Thoracic aorta (tissue), 2 donors: ENCODE measurements around the gene KRTAP10-8. TPM values are rescaled to one million over a fixed set of nuclear protein-coding genes. Genes with fewer than 3 reads are reported as not detected.
"Not testable (repeated sequence)": the region's sequence is repeated elsewhere in the genome, so short reads cannot be mapped to it uniquely, and the experiment has no call there.

ENCODE experiments used
- ATAC-seq: fragments of 150-250 bp; one replicate; pipeline ENCODE4 v1.8.0; 2017; ENCODE audit warnings: low read depth; ENCODE audit not compliant: insufficient number of reproducible peaks, low FRiP score
- DNase-seq: peaks from one replicate; pipeline ENCODE4 v3.0.0-alpha.2; 2020; ENCODE audit warnings: low spot score
- H3K27ac ChIP-seq, 2 donors: fragments of 200-600 bp; sonication (generic); 1 replicate in 1 of 2; 2 replicates in 1 of 2; pipeline ENCODE4 v1.5.1; 2016; ENCODE audit warnings: mild to moderate bottlenecking in 2 of 2, moderate library complexity in 2 of 2
- H3K27me3 ChIP-seq: fragments of 200-600 bp; sonication (generic); replicated peaks from 2 replicates; pipeline ENCODE4 v1.6.0; 2016; ENCODE audit warnings: mild to moderate bottlenecking; ENCODE audit not compliant: insufficient read depth
- H3K36me3 ChIP-seq: fragments of 200-600 bp; sonication (generic); one replicate; pipeline ENCODE4 v1.5.1; 2016
- H3K4me1 ChIP-seq, 2 donors: fragments of 200-600 bp; sonication (generic); 1 replicate in 1 of 2; 2 replicates in 1 of 2; pipeline versions ENCODE4 v1.5.1 to v1.6.0; 2016; ENCODE audit warnings: low read depth in 2 of 2, mild to moderate bottlenecking in 1 of 2; ENCODE audit not compliant: control insufficient read depth in 1 of 2
- H3K4me3 ChIP-seq: fragments of 200-600 bp; sonication (generic); 2 replicates; pipeline ENCODE4 v1.5.1; 2016; ENCODE audit warnings: mild to moderate bottlenecking
- H3K9me3 ChIP-seq: fragments of 200-600 bp; sonication (generic); 2 replicates; pipeline ENCODE4 v1.5.1; 2016
- total RNA-seq, 2 donors: library from RNA; depleted of rRNA; stranded (reverse); fragments of >200 nt; gene quantifications; one replicate each; pipeline versions ENCODE4 v1.1.0 to v1.2.3, GENCODE V29; 2016
- TF ChIP-seq, protein P1 (sequence below): fragments of 200-600 bp; sonication (generic); IDR thresholded peaks from one replicate; pipeline ENCODE4 v1.5.1; 2019; ENCODE audit warnings: antibody characterized with exemption

Gene KRTAP10-8
- total RNA-seq, 2 donors from 2014 or later: not detected

DNA sequence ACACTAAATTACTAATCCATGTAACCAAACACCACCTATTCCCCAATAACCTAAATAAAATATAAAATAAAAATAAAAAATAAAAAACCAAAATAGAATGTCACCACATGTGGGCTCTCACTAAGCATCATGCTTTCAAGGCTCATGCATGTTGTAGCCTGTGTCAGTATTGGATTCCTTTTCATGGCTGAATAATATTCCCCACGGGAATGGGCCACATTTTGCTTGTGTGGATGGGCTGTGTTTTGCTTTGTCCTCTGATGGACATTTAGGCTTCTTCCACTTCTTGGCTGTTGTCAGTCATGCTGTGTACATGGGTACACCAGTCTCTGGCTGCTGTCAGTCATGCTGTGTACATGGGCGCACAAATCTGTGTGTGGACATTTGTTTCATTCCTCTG lies 22.8 kb upstream of the KRTAP10-8 start:
- Histone ChIP-seq H3K27me3 (no peaks in the 10 kb centered on the region), H3K4me1 (no peaks in the 10 kb centered on the region), H3K36me3 (no peaks in the 10 kb centered on the region), H3K27ac (no peak overlapping the region), H3K9me3 (no peaks in the 10 kb centered on the region), H3K4me3 (no peak overlapping the region)
- no peak for ATAC-seq
- TF ChIP-seq, protein P1, sequence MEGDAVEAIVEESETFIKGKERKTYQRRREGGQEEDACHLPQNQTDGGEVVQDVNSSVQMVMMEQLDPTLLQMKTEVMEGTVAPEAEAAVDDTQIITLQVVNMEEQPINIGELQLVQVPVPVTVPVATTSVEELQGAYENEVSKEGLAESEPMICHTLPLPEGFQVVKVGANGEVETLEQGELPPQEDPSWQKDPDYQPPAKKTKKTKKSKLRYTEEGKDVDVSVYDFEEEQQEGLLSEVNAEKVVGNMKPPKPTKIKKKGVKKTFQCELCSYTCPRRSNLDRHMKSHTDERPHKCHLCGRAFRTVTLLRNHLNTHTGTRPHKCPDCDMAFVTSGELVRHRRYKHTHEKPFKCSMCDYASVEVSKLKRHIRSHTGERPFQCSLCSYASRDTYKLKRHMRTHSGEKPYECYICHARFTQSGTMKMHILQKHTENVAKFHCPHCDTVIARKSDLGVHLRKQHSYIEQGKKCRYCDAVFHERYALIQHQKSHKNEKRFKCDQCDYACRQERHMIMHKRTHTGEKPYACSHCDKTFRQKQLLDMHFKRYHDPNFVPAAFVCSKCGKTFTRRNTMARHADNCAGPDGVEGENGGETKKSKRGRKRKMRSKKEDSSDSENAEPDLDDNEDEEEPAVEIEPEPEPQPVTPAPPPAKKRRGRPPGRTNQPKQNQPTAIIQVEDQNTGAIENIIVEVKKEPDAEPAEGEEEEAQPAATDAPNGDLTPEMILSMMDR: no peak
- DNase-seq: no peak

DNA sequence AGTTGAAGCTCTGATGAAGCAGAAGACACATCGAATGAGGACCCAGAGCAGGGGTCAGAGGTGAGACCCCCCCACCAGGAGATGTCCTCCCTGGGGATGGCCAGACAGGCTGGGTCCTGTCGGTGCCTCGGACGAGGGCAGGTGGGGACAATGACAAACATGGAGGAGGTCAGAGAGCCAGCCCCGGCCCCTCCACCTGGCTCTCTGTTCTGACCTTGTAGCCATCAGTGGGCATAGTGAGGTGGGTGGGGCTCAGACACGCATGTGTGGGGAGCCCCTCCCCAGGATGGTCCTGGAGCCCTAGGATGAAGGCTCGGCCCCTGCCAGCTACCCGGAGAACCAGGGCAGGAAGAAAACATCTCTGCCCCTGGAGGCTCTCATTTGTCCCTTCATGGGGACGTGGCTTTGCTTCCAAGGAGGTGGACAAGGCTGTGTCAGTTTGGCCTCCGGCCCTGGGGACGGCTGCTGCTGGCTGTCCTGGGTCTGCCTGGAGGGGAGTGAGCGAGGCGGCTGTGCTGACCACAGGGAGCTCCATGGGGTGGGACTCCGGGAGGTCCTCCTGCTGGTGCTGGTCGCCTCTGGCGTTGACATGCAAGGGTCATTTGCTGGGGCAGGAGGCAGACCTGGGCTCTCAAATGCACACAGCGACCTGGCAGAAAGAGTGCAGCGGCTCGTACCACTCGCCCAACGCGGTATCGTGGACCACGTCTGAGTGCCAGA lies 22.1 kb upstream of the KRTAP10-8 start:
- H3K27ac ChIP-seq: no peak overlapping the region
- no peaks in the 10 kb centered on the region for H3K36me3 ChIP-seq
- H3K4me3 ChIP-seq: no peak overlapping the region
- DNase-seq: no peak
- H3K4me1 ChIP-seq: no peaks in the 10 kb centered on the region
- no peak for ATAC-seq
- no peaks in the 10 kb centered on the region for H3K9me3 ChIP-seq
- TF ChIP-seq, protein P1: no peak
- no peaks in the 10 kb centered on the region for H3K27me3 ChIP-seq

DNA sequence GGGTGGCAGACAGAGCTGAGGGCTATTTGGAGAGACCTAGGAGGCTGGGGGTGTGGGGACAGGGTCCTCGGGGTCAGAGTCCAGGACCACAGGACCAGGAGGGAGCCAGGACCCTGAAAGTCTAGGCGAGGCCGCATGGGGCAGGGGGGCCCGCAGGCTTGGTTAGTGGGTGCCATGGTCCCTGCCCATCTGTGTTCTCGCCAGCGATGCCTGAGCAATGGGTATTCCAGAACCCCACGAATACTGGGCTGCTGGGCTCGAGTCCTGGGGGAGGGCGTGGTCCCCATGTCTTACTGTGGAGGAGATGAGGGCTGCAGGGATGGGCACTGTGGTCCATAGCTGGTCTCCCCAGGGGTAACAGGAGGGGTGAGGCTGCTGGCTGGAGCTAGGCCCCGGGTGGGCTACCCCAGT lies 21.6 kb upstream of the KRTAP10-8 start:
- H3K36me3 ChIP-seq: no peaks in the 10 kb centered on the region
- DNase-seq: no peak
- TF ChIP-seq, protein P1: no peak
- no peak for ATAC-seq
- H3K9me3 ChIP-seq: no peaks in the 10 kb centered on the region
- H3K4me3 ChIP-seq: no peak overlapping the region
- H3K27ac ChIP-seq: no peak overlapping the region
- H3K27me3 ChIP-seq: no peaks in the 10 kb centered on the region
- no peaks in the 10 kb centered on the region for H3K4me1 ChIP-seq

GRCh38 chr21:44590897-44591800 lies 20.7 kb upstream of the KRTAP10-8 start:
- not testable (repeated sequence) for H3K4me3 ChIP-seq, DNase-seq, H3K9me3 ChIP-seq, H3K27ac ChIP-seq, H3K36me3 ChIP-seq, H3K27me3 ChIP-seq, ATAC-seq, H3K4me1 ChIP-seq

DNA sequence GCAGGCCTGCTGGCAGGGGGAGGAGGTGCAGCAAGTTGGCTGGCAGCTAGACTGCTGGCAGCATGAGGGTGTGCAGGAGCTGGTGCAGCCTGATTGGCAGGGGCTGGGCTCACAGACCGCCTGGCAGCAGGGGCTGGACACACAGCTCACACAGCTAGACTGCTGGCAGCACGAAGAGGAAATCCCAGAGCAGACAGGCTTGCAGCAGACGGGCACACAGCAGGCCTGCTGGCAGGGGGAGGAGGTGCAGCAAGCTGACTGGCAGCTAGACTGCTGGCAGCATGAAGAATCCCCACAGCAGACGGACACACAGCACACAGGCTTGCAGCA lies 20.1 kb upstream of the KRTAP10-8 start:
- ATAC-seq, H3K9me3 ChIP-seq, H3K36me3 ChIP-seq, H3K4me1 ChIP-seq, H3K4me3 ChIP-seq, DNase-seq, H3K27me3 ChIP-seq, H3K27ac ChIP-seq: not testable (repeated sequence)

GRCh38 chr21:44592446-44593311 lies 19.2 kb upstream of the KRTAP10-8 start, which contains the start of gene KRTAP10-6:
Gene KRTAP10-6 (minus strand): TSS chr21:44592505. CDS start chr21:44592484, 21 bp downstream.
- Histone ChIP-seq H3K36me3 (no peaks in the 10 kb centered on the region), H3K27ac (no peak within 1 kb of the TSS), H3K4me1 (no peaks in the 10 kb centered on the region), H3K4me3 (no peak within 1 kb of the TSS), H3K27me3 (no peaks in the 10 kb centered on the region), H3K9me3 (no peaks in the 10 kb centered on the region)
- TF ChIP-seq, protein P1: no peak
- DNase-seq: no peak
- ATAC-seq: no peak
